K562 (cell line): ENCODE measurements around the gene DYRK1A. TPM values are rescaled to one million over a fixed set of nuclear protein-coding genes. Genes with fewer than 3 reads are reported as not detected.

Experiments
- BCOR ChIP-seq: fragments of 450-650 bp; IDR thresholded peaks from 2 replicates; pipeline ENCODE4 v1.6.1; 2016
- CHD1 ChIP-seq: fragments of 200-600 bp; sonication (generic); IDR thresholded peaks from one replicate; pipeline ENCODE4 v1.6.1; 2012; ENCODE audit warnings: mild to moderate bottlenecking, moderate library complexity, low read length, inconsistent platforms
- CREB5 ChIP-seq: fragments of 250-450 bp; sonication (Bioruptor Pico); IDR thresholded peaks from 2 replicates; pipeline ENCODE4 v1.5.0; 2020; ENCODE audit warnings: mild to moderate bottlenecking
- CREM ChIP-seq: IDR thresholded peaks from 2 replicates; pipeline ENCODE4 v1.6.1; 2014; ENCODE audit warnings: antibody characterized with exemption, low read depth
- E2F5 ChIP-seq: sonication (generic); formaldehyde crosslinking; IDR thresholded peaks from 2 replicates; pipeline ENCODE4 v1.8.0; 2022; ENCODE audit warnings: mild to moderate bottlenecking, missing genetic modification reagents
- GATAD2B ChIP-seq: fragments of 450-650 bp; IDR thresholded peaks from 2 replicates; pipeline ENCODE4 v1.6.1; 2017; ENCODE audit warnings: mild to moderate bottlenecking, borderline replicate concordance
- KHSRP ChIP-seq: fragments of 450-650 bp; IDR thresholded peaks from 2 replicates; pipeline ENCODE4 v1.6.1; 2017
- MECOM ChIP-seq: fragments of 250-450 bp; sonication (Bioruptor Pico); IDR thresholded peaks from 2 replicates; pipeline ENCODE4 v1.8.0; 2022; ENCODE audit warnings: inconsistent platforms
- MLLT1 ChIP-seq, 2 experiments: fragments of 450-650 bp; IDR thresholded peaks; 2 replicates each; pipeline ENCODE4 v1.6.1; 2016
- PHF8 ChIP-seq: fragments of 200-600 bp; sonication (generic); IDR thresholded peaks from 2 replicates; pipeline ENCODE4 v1.6.1; 2012; ENCODE audit warnings: mixed run types, mild to moderate bottlenecking, inconsistent platforms, low read length, moderate library complexity, borderline replicate concordance
- POLR2A ChIP-seq: fragments of 450-650 bp; conservative IDR thresholded peaks from 2 replicates; pipeline ENCODE4 v1.6.1; 2016
- RBM14 ChIP-seq: fragments of 200-400 bp; formaldehyde crosslinking; IDR thresholded peaks from 2 replicates; pipeline ENCODE4 v1.6.1; 2018; ENCODE audit warnings: low read depth, mild to moderate bottlenecking, low read length, moderate library complexity, borderline replicate concordance; ENCODE audit not compliant: insufficient read depth
- SIN3B ChIP-seq: fragments of 450-650 bp; IDR thresholded peaks from 2 replicates; pipeline ENCODE4 v1.6.1; 2017; ENCODE audit warnings: low read depth, mild to moderate bottlenecking, moderate library complexity
- SRSF3 ChIP-seq: fragments of 200-400 bp; formaldehyde crosslinking; IDR thresholded peaks from 2 replicates; pipeline ENCODE4 v1.6.1; 2016; ENCODE audit warnings: mild to moderate bottlenecking, low read length, moderate library complexity; ENCODE audit not compliant: insufficient read depth
- ZFP36 ChIP-seq: fragments of 150-350 bp; IDR thresholded peaks from 2 replicates; pipeline ENCODE4 v1.6.1; 2018; ENCODE audit warnings: low read length, low read depth; ENCODE audit not compliant: partially characterized antibody
- ZNF217 ChIP-seq: sonication (generic); formaldehyde crosslinking; IDR thresholded peaks from 2 replicates; pipeline ENCODE4 v1.8.0; 2022; ENCODE audit warnings: mild to moderate bottlenecking, missing genetic modification reagents
- ZNF76 ChIP-seq: fragments of 250-450 bp; sonication (Bioruptor Pico); IDR thresholded peaks from 2 replicates; pipeline ENCODE4 v1.4.0; 2020; ENCODE audit warnings: mild to moderate bottlenecking, moderate library complexity, borderline replicate concordance
- ZNF77 ChIP-seq: fragments of 250-450 bp; sonication (Bioruptor Pico); IDR thresholded peaks from 2 replicates; pipeline ENCODE4 v1.5.0; 2020
- polyA plus RNA-seq, 8 experiments: library from polyadenylated mRNA; depleted of rRNA in 4 of 8; stranded (reverse) in 5 of 8; unstranded in 3 of 8; fragments of >200 nt; fragmentation: Nextera tagmentation in 2 of 8; fragmentation: Illumina TruSeq in 1 of 8; extraction: Ambion mirVana in 2 of 8; extraction: Trizol in 1 of 8; gene quantifications; 2 replicates each; pipeline versions ENCODE4 v1.2.1 to v1.2.3, GENCODE V29; 2011 to 2014; ENCODE audit warnings: inconsistent platforms in 1 of 8, missing spikeins in 1 of 8
- total RNA-seq, 7 experiments: library from RNA; depleted of rRNA in 6 of 7; stranded (reverse); fragments of >200 nt in 6 of 7; fragmentation: Illumina TruSeq in 2 of 7; extraction: Trizol in 2 of 7; gene quantifications; 2 replicates each; pipeline versions ENCODE4 v1.2.1 to v1.2.3, GENCODE V29; 2011 to 2021; ENCODE audit warnings: low replicate concordance in 1 of 7
- TF ChIP-seq, protein P1 (sequence below): fragments of 250-450 bp; sonication (Bioruptor Pico); IDR thresholded peaks from 2 replicates; pipeline ENCODE4 v1.4.0; 2020

The DYRK1A gene
- total and polyA plus RNA-seq, 9 of the 15 experiments (the other 6 are each of a cell fraction or from before 2014, with no cell fraction given): 3.7 to 64.8 (median 42.3) TPM

DNA sequence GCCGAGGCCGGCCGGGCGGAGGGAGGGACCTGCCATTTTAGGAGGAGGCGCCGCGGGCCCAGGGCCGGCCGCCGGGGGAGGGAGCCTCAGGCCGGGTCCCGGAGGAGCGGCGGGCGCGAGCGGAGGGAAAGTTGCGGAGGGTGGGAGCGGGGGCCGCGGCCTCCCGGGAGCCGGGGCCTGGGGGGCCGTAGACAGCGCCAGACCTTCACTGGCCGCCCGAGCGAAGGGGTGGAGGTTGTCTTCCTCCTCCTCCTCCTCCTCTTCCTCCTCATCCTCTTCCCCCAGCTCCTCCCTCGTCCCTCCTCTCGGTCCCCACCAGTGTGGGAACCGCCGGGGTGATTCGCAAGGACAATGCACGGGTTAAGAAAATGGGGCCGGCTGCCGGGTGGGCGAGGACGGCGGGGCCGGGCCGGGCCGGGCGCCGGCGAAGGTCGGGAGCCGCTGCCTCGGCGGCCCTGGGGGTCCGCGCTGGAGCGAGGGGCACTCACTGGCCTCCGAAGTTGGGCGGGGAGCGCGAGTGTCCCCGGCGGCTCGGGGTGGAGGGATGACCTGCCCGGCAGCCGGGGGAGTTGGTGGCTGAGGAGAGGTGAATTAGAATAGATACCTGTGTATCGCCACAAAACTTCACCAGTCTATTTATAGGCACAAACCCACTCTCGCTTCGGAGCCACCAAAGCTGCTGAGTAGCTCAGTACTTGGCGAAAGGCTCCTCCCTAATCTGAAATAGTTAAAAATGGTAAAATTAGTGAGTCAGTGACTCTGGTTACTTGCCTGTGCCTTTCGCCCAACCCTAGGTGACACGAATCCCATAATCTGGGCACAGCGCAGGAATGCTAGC is 1.3 kb downstream of the DYRK1A start (continued):
- TF ChIP-seq CREB5 (no peak), KHSRP (no peak), ZNF76 (CRISPR knock-in tag) (peak; percentile 32; the same call in 1 of the 2 replicates), POLR2A (0 out of 2 replicates have a peak, but pooled peaks have one; percentile 47), BCOR (no peak), GATAD2B (peak; percentile 65), SIN3B (0 out of 2 replicates have a peak, but pooled peaks have one; percentile 17), MECOM (CRISPR knock-in tag) (no peak), CREM (no peak), ZNF77 (CRISPR knock-in tag) (no peak), ZNF217 (CRISPR knock-in tag) (no peak), E2F5 (CRISPR knock-in tag) (no peak), MLLT1 (IDR thresholded peaks at IDR 0.05) (peak in 1 of 2 experiments; percentile 10; a peak in 2 of 4 replicates), ZFP36 (peak; percentile 11), RBM14 (0 out of 2 replicates have a peak, but pooled peaks have one; percentile 59), PHF8 (peak; percentile 23; the same call in 1 of the 2 replicates), CHD1 (peak; percentile 61), SRSF3 (0 out of 2 replicates have a peak, but pooled peaks have one; percentile 28)
- TF ChIP-seq, protein P1, sequence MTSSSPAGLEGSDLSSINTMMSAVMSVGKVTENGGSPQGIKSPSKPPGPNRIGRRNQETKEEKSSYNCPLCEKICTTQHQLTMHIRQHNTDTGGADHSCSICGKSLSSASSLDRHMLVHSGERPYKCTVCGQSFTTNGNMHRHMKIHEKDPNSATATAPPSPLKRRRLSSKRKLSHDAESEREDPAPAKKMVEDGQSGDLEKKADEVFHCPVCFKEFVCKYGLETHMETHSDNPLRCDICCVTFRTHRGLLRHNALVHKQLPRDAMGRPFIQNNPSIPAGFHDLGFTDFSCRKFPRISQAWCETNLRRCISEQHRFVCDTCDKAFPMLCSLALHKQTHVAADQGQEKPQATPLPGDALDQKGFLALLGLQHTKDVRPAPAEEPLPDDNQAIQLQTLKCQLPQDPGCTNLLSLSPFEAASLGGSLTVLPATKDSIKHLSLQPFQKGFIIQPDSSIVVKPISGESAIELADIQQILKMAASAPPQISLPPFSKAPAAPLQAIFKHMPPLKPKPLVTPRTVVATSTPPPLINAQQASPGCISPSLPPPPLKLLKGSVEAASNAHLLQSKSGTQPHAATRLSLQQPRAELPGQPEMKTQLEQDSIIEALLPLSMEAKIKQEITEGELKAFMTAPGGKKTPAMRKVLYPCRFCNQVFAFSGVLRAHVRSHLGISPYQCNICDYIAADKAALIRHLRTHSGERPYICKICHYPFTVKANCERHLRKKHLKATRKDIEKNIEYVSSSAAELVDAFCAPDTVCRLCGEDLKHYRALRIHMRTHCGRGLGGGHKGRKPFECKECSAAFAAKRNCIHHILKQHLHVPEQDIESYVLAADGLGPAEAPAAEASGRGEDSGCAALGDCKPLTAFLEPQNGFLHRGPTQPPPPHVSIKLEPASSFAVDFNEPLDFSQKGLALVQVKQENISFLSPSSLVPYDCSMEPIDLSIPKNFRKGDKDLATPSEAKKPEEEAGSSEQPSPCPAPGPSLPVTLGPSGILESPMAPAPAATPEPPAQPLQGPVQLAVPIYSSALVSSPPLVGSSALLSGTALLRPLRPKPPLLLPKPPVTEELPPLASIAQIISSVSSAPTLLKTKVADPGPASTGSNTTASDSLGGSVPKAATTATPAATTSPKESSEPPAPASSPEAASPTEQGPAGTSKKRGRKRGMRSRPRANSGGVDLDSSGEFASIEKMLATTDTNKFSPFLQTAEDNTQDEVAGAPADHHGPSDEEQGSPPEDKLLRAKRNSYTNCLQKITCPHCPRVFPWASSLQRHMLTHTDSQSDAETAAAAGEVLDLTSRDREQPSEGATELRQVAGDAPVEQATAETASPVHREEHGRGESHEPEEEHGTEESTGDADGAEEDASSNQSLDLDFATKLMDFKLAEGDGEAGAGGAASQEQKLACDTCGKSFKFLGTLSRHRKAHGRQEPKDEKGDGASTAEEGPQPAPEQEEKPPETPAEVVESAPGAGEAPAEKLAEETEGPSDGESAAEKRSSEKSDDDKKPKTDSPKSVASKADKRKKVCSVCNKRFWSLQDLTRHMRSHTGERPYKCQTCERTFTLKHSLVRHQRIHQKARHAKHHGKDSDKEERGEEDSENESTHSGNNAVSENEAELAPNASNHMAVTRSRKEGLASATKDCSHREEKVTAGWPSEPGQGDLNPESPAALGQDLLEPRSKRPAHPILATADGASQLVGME (CRISPR knock-in tag): 0 out of 2 replicates have a peak, but pooled peaks have one; percentile 59
